ES-I3 (cell line): ENCODE results near the gene ATP5ME.
"Not testable (repeated sequence)": the region's sequence is repeated elsewhere in the genome, so short reads cannot be mapped to it uniquely, and the experiment has no call there.

ENCODE experiments used
- H3K36me3 ChIP-seq: 2 replicates; pipeline ENCODE4 v1.6.1; 2013; ENCODE audit warnings: mild to moderate bottlenecking, low read length, control low read depth, moderate library complexity; ENCODE audit not compliant: insufficient read depth
- H3K4me1 ChIP-seq: 2 replicates; pipeline ENCODE4 v1.6.1; 2013; ENCODE audit warnings: mild to moderate bottlenecking, control low read depth, low read length; ENCODE audit not compliant: insufficient read depth
- H3K9ac ChIP-seq: 2 replicates; pipeline ENCODE4 v1.6.1; 2013; ENCODE audit warnings: low read depth, mild to moderate bottlenecking, low read length, moderate library complexity
- H3K9me3 ChIP-seq: 2 replicates; pipeline ENCODE4 v1.6.1; 2013; ENCODE audit warnings: mild to moderate bottlenecking, low read length, moderate library complexity; ENCODE audit not compliant: control insufficient read depth, insufficient read depth

ATP5ME gene

DNA sequence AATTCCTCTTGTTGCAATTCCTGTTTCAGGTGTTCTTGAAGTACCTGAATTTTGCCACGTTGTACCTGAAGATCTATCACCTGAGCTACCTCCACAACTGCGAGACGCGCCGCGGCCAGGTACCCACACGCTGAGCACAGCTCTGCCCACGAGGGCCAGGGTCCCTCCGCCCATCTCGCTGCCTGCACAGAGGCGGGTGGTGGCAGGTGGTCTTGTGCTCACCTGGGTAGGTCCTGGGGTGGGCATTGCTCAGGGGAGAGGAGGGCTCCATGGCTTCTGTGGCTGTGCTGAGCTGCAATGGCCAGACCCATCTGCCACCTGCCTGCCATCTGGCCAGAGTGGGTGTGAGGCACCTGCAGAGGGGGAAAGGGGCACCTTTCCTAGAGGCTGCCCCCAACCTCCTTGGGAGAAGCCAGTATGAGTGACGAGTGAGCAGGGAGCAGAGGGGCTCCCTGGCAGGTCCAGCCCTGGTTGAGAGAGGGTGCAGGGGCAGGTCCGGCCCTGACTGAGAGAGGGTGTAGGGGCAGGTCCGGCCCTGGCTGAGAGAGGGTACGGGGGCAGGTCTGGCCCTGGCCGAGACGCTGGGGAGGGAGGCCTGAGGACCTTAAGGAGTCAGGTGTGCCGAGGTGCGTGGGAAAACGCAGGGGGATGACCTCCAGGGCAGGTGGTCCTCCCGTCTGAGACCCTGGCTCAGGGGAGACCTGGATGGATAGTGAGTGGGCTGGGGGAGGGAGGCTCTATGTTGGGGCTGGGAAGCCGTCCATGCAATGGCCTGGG, 38.0 kb downstream of the ATP5ME start:
- Histone ChIP-seq H3K9ac (no peak overlapping the region), H3K36me3 (no peaks in the 10 kb centered on the region), H3K9me3 (no peaks in the 10 kb centered on the region), H3K4me1 (no peaks in the 10 kb centered on the region; the same call in 1 of the 2 replicates)

DNA sequence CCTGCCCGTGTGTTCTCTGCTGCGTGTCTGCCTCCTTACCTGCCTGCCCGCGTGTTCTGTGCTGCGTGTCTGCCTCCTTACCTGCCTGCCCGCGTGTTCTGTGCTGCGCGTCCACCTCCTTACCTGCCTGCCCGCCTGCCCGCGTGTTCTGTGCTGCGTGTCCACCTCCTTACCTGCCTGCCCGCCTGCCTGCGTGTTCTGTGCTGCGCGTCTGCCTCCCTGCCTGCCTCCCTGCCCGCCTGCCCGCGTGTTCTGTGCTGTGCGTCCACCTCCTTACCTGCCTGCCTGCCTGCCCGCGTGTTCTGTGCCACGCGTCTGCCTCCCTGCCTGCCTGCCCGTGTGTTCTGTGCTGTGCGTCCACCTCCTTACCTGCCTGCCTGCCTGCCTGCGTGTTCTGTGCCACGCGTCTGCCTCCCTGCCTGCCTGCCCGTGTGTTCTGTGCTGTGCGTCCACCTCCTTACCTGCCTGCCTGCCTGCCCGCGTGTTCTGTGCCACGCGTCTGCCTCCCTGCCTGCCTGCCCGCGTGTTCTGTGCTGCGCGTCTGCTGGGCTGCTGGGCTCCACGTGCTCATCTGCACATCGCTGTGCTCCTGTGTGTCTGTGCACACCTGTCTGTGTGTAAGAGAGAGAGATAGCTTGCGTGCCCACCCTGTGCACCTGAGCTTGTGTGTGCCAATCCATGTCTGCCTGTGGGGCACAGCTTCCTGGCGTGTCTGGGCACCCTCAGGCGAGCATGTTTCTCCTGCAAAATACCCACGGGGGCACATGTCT, 38.8 kb downstream of the ATP5ME start:
- H3K9ac ChIP-seq, H3K4me1 ChIP-seq, H3K9me3 ChIP-seq, H3K36me3 ChIP-seq: not testable (repeated sequence)

DNA sequence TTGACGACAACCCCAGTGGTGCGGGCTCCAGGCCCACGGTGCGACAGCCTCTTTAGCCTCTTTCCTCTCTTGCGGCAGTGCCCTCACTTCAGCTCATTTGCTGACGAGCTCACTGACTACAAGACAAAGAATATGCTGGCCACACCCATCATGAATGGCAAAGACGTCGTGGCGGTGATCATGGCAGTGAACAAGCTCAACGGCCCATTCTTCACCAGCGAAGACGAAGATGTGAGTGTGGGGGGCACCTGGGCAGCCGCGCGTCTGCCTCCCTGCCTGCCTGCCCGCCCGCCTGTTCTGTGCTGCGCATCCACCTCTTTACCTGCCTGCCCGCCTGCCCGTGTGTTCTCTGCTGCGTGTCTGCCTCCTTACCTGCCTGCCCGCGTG, 39.5 kb downstream of the ATP5ME start:
- H3K4me1 ChIP-seq: no peaks in the 10 kb centered on the region; the same call in 1 of the 2 replicates
- no peaks in the 10 kb centered on the region for H3K36me3 ChIP-seq
- H3K9me3 ChIP-seq: no peaks in the 10 kb centered on the region
- no peak overlapping the region for H3K9ac ChIP-seq

DNA sequence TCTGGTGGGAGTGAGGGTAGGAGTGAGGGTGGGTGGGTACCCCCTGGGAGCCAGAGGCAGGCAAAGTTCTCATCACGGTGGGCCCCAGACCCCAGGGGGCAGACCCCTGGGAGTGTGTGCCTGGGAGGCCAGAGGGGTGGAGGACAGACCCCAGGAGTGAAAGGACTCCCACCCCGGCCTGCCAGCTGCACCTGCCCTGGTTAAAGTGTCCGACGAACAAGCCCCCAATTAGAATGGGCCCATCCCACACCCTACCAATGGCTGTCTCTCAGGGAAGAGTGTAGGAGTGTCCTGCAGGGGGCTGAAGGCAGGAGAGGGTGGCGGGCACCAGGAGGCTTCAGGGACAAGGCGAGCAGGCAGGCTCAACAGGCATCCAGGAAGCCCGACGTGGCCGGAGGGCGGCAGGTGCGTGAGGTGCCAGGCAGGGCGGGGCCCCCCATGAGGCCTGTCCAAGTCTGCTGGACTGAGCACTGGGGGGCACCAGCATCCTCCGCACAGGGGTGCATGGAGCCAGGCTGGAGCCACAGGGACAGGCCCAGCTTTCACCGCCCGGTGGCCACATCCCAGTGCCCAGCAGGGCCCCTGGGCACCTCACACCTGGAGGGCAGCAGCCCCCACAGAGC, 40.0 kb downstream of the ATP5ME start:
- Histone ChIP-seq H3K36me3 (no peaks in the 10 kb centered on the region), H3K9me3 (no peaks in the 10 kb centered on the region), H3K9ac (no peak overlapping the region), H3K4me1 (no peaks in the 10 kb centered on the region; the same call in 1 of the 2 replicates)

DNA sequence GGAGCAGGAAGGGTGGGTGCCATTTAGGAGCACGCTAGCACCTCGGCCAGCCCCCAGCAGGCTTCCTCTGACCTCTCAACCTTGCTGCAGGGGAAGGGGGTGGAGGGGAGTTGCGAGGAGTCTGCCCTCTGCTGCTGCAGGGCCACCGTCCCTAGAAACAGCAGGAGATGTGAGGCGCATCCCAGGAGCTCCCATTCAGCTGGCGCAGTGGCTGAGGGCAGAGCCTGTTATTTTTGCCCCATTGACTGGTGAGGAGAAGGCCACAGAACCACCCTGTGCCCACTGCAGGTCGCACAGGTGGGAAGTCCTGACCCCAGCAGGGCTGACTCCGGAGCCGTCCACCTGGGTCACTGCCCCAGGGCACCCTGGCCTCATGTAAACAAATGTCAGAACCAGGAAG, 40.7 kb downstream of the ATP5ME start:
- Histone ChIP-seq H3K9me3 (no peaks in the 10 kb centered on the region), H3K36me3 (no peaks in the 10 kb centered on the region), H3K9ac (no peak overlapping the region), H3K4me1 (no peaks in the 10 kb centered on the region; the same call in 1 of the 2 replicates)

DNA sequence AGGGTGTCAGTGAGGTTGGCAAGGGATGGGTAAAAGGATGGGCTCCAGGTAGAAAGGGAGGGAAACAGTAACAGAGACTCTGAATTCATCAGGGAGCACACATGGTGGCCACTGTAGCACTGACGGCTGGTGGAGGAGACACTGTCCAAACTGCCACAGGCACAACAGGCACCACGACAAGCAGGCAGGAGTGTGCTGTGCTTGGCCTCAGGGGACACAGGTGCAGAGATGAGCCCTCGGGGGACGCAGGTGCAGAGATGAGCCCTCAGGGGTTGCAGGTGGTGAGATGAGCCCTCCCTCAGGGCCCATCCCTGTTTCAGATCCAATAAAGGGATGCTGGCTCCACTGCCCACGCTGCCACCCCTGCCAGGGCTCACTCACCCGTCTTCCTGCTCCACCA, 41.1 kb downstream of the ATP5ME start:
- Histone ChIP-seq H3K9me3 (no peaks in the 10 kb centered on the region), H3K9ac (no peak overlapping the region), H3K36me3 (no peaks in the 10 kb centered on the region), H3K4me1 (no peaks in the 10 kb centered on the region; the same call in 1 of the 2 replicates)

DNA sequence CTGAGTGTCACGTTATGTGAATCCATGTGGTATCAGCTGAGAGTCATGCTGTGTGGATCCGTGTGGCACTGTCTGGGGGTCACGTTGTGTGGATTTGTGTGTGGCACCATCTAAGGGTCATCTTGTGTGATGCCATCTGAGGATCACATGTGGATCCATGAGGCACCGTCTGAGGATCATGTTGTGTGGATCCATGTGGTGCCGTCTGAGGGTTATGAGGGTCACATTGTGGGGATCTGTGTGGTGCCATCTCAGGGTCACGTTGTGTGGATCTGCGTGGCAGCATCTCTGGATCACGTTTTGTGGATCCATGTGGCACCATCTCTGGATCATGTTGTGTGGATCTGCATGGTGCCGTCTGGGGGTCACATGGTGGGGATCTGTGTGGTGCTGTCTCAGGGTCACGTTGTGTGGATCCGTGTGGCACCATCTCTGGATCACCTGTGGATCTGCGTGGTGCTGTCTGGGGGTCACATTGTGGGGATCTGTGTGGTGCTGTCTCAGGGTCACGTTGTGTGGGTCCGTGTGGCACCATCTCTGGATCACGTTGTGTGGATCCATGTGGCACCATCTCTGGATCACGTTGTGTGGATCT, 41.8 kb downstream of the ATP5ME start:
- no peaks in the 10 kb centered on the region; the same call in 1 of the 2 replicates for H3K4me1 ChIP-seq
- H3K36me3 ChIP-seq: no peaks in the 10 kb centered on the region
- no peaks in the 10 kb centered on the region for H3K9me3 ChIP-seq
- H3K9ac ChIP-seq: no peak overlapping the region

DNA sequence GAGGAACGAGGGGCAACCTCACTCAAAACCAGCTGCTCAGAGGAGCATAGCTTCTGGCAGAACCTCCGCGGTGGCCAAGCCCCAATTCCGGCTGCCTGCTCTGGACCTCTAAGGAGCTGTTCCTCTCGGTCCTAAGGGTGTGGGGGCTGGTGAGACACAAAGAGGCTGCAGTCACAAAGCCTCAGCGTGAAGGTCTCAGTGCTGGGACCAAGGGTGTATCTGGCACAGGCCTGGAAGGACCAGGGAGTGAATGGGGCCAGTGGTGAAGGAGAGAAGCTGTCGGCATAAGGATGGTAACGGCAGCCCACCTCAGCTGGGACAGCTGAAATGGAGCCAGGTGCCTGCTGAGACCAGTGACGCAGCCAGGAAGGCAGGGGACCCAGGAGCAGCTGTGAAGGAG, 43.4 kb downstream of the ATP5ME start:
- Histone ChIP-seq H3K36me3 (no peaks in the 10 kb centered on the region), H3K9me3 (no peaks in the 10 kb centered on the region), H3K9ac (no peak overlapping the region), H3K4me1 (no peaks in the 10 kb centered on the region; the same call in 1 of the 2 replicates)

DNA sequence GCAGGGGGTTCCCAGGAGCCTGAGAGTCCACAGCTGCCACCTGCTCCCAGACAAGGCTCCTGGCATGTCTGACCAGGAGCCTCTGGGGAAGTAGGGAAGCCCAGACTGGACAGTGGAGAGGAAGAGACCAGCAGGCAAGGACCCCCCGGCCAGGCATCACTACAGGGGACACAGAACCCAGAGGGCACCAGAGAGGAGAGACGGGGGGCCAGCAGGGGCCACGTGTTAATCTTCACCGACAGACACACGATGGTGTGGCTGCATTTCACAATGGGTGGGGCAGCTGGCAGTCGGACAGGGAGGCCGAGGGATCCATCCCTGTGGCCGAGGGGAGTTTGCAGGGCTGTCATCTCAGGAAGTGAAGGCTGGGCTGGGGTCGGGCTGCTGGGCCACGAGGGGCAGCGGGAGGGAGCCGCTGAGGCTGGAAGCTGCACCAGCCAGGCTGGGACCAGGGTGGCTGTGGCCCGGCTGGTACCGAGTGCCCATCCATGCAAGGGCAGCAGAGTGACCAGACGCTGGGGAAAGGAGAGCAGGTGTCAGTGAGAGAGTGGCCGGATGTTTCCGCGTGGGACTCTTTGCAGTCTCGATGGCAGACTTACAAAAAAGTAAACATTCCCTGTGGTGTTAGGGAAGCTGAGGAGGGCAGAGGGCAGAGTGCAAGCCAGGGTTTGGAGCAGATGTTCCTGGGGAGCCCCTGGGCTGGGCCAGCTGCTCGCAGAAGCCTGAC, 44.0 kb downstream of the ATP5ME start:
- Histone ChIP-seq H3K36me3 (no peaks in the 10 kb centered on the region), H3K4me1 (peaks cover 3% of the 10 kb centered on the region; the same call in 1 of the 2 replicates), H3K9ac (no peak overlapping the region), H3K9me3 (no peaks in the 10 kb centered on the region)

DNA sequence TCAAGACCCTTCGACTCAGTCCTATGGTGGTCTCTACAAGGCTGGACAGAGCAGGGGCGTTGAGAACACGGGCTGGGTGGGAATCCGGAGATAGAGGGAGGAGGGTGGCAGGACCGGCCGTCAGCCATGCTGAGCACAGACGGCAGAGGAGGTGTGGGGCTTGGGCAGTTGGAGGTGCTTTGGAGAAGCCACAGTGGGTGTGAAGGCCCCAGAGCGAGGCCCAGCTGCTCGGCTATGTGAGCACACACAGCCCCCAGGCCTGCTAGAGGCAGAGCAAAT, 44.5 kb downstream of the ATP5ME start:
- no peaks in the 10 kb centered on the region for H3K36me3 ChIP-seq
- peaks cover 8% of the 10 kb centered on the region; the same call in 1 of the 2 replicates for H3K4me1 ChIP-seq
- H3K9me3 ChIP-seq: no peaks in the 10 kb centered on the region
- H3K9ac ChIP-seq: no peak overlapping the region

DNA sequence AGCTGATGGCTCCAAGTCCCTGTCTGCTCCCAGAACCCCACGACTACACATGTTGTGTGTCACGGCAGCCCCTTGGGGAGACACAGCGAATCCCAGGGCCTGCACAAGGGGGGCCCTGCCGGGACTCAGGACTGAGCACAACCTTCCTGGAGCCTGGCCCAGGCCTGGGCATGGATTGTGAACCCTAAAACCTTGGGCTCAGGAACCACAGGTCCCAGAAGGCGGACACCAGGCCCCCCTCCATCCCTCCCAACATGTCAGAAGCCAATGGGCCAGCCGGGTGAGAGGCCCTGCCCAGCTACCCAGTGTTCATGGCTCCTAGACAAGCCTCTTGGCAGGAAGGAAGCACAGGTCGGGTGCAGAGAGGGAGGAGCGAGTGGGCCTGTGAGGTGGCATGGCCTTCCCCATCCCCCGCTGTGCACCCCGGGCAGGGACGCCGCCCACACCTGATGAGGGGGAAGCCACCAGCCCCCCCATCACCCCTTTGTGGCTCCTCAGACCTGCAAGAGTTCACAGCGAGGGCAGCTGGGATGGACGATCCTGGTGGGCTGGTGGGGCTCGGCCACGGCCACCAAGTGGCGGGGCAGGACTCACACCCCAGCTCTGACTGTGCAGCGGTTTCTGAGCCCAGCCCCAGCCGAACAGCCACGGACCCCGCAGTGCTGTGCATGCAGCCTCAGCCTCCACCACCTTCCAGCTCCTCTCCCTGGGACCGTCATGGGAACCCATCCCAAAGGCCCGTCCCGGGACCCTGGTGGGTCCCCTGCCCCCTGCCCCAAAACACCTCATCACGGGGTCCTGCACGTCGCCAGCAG, 45.0 kb downstream of the ATP5ME start:
- H3K4me1 ChIP-seq: peaks cover 12% of the 10 kb centered on the region; the same call in 1 of the 2 replicates

DNA sequence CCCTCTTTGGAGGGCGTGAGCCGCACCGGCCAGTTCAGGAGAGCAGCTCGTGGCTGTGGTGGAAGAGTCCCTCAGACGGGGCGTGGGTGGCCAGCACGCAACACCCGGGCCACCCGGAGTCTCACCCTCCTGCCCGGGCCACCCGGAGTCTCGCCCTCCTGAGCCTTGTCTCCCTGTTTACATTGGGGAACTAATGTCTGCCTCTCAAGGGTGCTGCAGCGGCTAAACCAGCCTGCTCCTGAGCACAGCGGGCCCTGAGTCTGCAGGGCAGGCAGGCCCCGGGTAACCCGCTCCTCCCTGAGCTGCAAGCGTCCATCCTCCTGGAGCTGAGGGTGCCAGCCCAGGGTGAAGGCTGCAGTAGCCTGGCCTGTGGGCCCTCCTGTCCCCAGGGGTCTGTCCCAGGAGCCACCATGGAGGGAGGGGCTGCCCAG, 45.8 kb downstream of the ATP5ME start:
- H3K36me3 ChIP-seq: no peaks in the 10 kb centered on the region
- no peak overlapping the region for H3K9ac ChIP-seq
- no peaks in the 10 kb centered on the region for H3K9me3 ChIP-seq
- peaks cover 12% of the 10 kb centered on the region; the same call in 1 of the 2 replicates for H3K4me1 ChIP-seq

More for the DNA sequence above, 45.0 kb downstream of the ATP5ME start:
- H3K9me3 ChIP-seq: no peaks in the 10 kb centered on the region
- H3K36me3 ChIP-seq: no peaks in the 10 kb centered on the region
- H3K9ac ChIP-seq: no peak overlapping the region

DNA sequence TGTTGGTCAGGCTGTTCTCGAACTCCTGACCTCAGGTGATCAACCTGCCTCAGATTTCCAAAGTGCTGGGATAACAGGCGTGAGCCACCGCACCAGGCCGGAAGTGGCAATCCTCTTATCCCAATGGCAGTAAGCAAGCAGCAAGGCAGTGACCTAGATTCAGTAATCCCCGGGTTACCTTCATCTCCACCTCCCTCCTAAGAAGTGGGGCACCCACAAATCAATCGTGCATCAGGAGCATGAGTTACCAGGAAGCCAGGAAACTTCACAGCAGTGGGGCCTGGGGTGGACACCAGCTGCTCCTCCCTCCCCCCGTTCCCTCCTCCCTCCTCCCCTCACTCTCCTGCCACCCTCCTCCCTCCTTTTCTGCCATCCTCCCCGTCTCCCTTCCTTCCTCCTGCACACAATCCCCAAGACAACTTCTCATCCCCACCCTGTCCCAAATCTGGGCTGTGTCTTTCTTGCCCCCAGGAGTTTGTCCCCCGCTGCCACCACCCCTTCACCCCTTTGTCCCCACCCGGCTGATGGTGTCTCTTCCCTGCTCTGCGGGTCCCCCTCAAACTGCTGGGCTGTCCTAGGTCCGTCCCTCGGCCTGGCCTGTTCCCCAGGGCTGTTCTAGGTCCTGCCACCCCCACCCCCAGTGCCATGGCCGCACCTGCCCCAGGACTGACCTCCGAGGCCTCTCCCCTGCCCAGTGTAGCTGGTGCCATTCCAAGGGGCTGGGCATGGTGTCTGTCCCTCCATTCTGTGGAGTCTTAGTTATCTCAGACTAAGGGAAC, 46.5 kb downstream of the ATP5ME start:
- H3K4me1 ChIP-seq: peaks cover 12% of the 10 kb centered on the region; the same call in 1 of the 2 replicates
- H3K9ac ChIP-seq: no peak overlapping the region
- H3K36me3 ChIP-seq: no peaks in the 10 kb centered on the region
- no peaks in the 10 kb centered on the region for H3K9me3 ChIP-seq
